ENCODE measurements around the gene ILKAP.

ILKAP gene

DNA sequence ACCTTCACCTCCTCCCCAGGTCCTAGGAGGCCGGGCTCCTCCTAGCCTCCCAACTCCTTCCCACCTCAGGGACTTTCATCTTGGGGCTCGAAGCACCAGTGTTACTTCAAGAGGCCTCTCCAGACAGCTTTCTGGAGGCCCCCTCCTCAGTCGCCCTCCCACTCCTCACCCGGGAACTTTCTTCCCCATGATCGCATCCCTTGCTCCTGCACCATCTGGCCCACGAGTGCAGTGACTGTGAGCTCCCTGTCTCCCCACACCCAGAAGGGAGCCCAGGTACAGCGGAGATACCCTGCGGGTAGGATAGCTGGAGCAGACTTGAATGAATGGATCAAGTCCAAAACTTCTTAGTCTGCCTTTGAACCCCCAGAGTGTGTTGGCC is 38.6 kb downstream of the ILKAP start:
- Histone ChIP-seq H3K4me3 (ENCODE audit: low read depth in 1 of 2, low read length in 1 of 2) (no peak overlapping the region), H3K27ac (no peak overlapping the region), H3K9me3 (no peaks in the 10 kb centered on the region), H3K27me3 (peaks cover 59% of the 10 kb centered on the region), H3K36me3 (peaks cover 37% of the 10 kb centered on the region), H3K4me1 (ENCODE audit: control insufficient read depth in 1 of 2, insufficient read depth in 1 of 2, low read depth in 1 of 2, low read length in 1 of 2) (peaks cover 10 to 12% of the 10 kb centered on the region in 2 experiments)
- TF ChIP-seq, protein P1, sequence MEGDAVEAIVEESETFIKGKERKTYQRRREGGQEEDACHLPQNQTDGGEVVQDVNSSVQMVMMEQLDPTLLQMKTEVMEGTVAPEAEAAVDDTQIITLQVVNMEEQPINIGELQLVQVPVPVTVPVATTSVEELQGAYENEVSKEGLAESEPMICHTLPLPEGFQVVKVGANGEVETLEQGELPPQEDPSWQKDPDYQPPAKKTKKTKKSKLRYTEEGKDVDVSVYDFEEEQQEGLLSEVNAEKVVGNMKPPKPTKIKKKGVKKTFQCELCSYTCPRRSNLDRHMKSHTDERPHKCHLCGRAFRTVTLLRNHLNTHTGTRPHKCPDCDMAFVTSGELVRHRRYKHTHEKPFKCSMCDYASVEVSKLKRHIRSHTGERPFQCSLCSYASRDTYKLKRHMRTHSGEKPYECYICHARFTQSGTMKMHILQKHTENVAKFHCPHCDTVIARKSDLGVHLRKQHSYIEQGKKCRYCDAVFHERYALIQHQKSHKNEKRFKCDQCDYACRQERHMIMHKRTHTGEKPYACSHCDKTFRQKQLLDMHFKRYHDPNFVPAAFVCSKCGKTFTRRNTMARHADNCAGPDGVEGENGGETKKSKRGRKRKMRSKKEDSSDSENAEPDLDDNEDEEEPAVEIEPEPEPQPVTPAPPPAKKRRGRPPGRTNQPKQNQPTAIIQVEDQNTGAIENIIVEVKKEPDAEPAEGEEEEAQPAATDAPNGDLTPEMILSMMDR (IDR thresholded peaks at IDR 0.05): no peak

DNA sequence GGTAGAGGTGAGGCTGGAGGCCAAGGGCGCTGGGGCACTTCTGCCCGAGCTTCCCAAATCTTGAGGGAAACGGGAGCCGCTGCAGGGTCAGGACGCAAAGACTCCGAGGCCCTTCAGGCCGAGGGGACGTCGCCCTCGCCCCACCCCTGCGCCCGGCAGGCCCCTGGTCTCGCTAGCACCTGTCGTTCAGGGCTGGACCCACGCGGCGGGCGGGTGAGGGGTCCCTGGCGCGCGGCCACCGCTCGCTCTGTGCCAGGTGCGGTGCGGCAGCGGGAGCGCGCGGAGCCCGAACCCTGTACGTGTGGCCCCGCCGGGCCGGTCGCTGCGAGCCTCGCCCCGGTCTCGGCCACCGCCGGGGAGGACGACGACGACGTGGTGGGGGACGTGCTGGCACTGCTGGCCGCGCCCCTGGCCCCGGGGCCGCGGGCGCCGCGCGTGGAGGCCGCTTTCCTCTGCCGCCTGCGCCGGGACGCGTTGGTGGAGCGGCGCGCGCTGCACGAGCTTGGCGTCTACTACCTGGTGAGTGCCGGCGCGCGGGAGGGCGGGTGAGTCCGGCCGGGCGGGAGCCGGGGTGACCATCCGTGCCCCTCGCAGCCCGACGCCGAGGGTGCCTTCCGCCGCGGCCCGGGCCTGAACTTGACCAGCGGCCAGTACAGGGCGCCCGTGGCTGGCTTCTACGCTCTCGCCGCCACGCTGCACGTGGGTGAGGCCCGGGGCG is 39.9 kb downstream of the ILKAP start:
- H3K4me3 ChIP-seq (ENCODE audit: low read depth in 1 of 2, low read length in 1 of 2): no peak overlapping the region
- H3K27ac ChIP-seq: no peak overlapping the region
- H3K36me3 ChIP-seq: peaks cover 25% of the 10 kb centered on the region
- no peaks in the 10 kb centered on the region for H3K9me3 ChIP-seq
- peaks cover 2 to 10% of the 10 kb centered on the region in 2 experiments for H3K4me1 ChIP-seq (ENCODE audit: control insufficient read depth in 1 of 2, insufficient read depth in 1 of 2, low read depth in 1 of 2, low read length in 1 of 2)
- H3K27me3 ChIP-seq: peaks cover 72% of the 10 kb centered on the region
- TF ChIP-seq, protein P1 (IDR thresholded peaks at IDR 0.05): no peak

DNA sequence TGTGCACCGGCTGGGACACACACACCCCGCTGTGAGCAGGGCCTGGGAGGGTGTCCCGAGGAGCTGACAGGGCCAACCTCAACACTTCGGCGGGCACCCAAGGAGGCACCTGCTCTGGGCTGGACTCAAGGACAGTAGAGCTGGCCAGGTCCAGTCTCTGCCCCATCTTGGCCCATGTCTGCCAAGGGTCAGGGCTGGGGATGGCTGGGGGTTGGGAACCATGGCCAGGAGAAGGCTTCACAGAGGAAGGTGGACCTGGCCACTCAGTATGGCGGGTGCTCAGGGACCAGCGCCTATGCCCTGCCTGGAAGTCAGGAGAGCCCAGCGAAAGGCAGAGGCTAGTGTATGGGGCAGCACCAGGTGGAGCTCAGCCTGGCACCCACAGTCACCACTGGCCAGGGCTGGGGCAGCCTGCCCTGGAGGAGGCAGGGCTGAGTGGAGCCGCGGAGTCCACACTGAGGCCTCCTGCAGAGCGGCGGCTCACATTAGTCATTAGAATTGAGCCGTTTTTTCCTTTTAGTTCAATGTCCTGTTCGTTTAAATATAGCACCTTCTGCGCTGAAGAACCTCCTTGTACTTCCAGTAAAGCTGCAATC is 40.6 kb downstream of the ILKAP start:
- peaks cover 2 to 12% of the 10 kb centered on the region in 2 experiments for H3K4me1 ChIP-seq (ENCODE audit: control insufficient read depth in 1 of 2, insufficient read depth in 1 of 2, low read depth in 1 of 2, low read length in 1 of 2)
- no peak overlapping the region for H3K27ac ChIP-seq
- peaks cover 79% of the 10 kb centered on the region for H3K27me3 ChIP-seq
- H3K36me3 ChIP-seq: peaks cover 18% of the 10 kb centered on the region
- H3K9me3 ChIP-seq: no peaks in the 10 kb centered on the region
- no peak overlapping the region for H3K4me3 ChIP-seq (ENCODE audit: low read depth in 1 of 2, low read length in 1 of 2)
- TF ChIP-seq, protein P1 (IDR thresholded peaks at IDR 0.05): no peak

DNA sequence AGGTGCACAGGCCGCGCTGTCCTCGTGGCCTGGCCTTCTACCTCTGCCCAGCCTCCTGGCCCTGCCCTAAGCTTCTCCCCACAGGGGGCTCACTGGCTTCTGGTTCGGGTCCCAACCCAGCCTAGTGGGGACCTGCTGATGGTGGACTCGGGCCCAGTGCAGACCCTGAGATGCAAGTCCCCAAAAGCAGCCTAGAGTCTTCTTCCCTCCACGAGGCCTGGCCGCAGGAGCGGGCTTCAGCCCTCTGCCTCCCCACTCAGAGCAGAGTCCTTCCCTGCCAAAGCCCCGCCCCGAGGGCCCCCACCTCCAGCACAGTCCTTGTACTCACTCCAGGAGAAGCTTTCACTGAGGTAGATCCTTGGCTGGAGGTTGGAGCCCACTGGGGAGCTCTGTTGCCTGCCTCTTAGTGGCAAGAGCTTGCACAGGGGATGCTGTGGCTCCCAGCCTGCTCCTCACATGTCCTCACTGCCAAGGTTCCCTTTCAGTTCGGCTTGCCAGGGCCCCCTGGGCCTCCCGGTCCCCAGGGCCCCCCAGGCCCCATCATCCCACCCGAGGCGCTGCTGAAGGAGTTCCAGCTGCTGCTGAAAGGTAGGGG is 41.1 kb downstream of the ILKAP start:
- H3K4me3 ChIP-seq (ENCODE audit: low read depth in 1 of 2, low read length in 1 of 2): no peak overlapping the region
- peaks cover 12% of the 10 kb centered on the region for H3K36me3 ChIP-seq
- peaks cover 85% of the 10 kb centered on the region for H3K27me3 ChIP-seq
- TF ChIP-seq, protein P1 (IDR thresholded peaks at IDR 0.05): no peak
- no peaks in the 10 kb centered on the region for H3K9me3 ChIP-seq
- H3K4me1 ChIP-seq (ENCODE audit: control insufficient read depth in 1 of 2, insufficient read depth in 1 of 2, low read depth in 1 of 2, low read length in 1 of 2): peaks cover 2 to 12% of the 10 kb centered on the region in 2 experiments
- no peak overlapping the region for H3K27ac ChIP-seq

DNA sequence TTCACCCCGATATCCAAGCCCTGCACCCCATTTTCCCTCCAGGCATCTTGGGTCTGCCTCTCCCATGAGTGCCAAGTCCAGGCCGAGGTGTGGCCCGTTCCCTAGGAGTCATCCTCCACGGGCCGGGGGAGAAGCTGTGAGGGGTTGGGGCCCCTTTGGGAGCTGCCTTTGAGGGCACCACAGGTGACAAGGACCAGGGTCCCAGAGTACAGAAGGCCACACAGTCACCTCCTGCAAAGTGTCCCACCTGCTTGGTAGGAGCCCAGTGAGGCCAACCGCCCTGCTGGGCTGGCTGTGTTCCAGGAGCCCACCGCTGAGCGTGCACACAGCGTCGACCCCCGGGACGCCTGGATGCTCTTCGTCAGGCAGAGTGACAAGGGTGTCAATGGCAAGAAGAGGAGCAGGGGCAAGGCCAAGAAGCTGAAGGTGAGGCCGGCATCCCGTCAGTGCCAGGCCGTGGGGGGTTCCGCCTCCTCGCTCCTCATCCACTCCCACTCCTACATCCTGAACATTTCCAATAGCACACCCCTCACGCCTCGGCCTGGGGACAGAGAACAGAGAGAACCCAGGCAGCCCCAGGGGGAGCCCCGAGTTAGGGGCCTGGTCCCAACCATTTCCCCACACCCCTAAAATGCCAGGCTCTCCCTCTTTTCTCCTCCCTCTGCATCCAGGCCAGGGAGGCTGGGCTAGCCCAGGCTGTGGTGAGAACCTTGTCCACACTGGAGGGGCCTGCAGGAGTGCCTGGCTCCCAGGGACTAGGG is 42.0 kb downstream of the ILKAP start:
- TF ChIP-seq, protein P1 (IDR thresholded peaks at IDR 0.05): no peak
- Histone ChIP-seq H3K9me3 (no peaks in the 10 kb centered on the region), H3K27ac (no peak overlapping the region), H3K4me1 (ENCODE audit: control insufficient read depth in 1 of 2, insufficient read depth in 1 of 2, low read depth in 1 of 2, low read length in 1 of 2) (peaks cover 2 to 12% of the 10 kb centered on the region in 2 experiments), H3K4me3 (ENCODE audit: low read depth in 1 of 2, low read length in 1 of 2) (no peak overlapping the region), H3K27me3 (peaks cover 94% of the 10 kb centered on the region), H3K36me3 (peaks cover 3% of the 10 kb centered on the region)

Measured in neutrophil (primary cell).